HEK293T (cell line): Measurements from ENCODE around the gene RAB3IL1.

Experiments used
- BHLHE40 ChIP-seq: fragments of 450-650 bp; IDR thresholded peaks from 2 replicates; pipeline ENCODE4 v1.6.1; 2016; ENCODE audit warnings: mild to moderate bottlenecking, moderate library complexity, borderline replicate concordance
- FOXK2 ChIP-seq: fragments of 450-650 bp; IDR thresholded peaks from 2 replicates; pipeline ENCODE4 v1.6.1; 2016; ENCODE audit warnings: mild to moderate bottlenecking
- FOXM1 ChIP-seq: fragments of 450-650 bp; IDR thresholded peaks from 2 replicates; pipeline ENCODE4 v1.6.1; 2017; ENCODE audit warnings: mild to moderate bottlenecking, borderline replicate concordance
- SP1 ChIP-seq: fragments of 450-650 bp; IDR thresholded peaks from 2 replicates; pipeline ENCODE4 v1.6.1; 2017

- no peak for TF ChIP-seq FOXK2
- no peak for TF ChIP-seq FOXM1
- TF ChIP-seq BHLHE40: no peak
- TF ChIP-seq SP1: no peak
Measured at GRCh38 chr11:61927501-61927900, 10.1 kb upstream of the RAB3IL1 start.
